Myocyte (in vitro differentiated cells): ENCODE results near the gene SHLD1. TPM values are rescaled to one million over a fixed set of nuclear protein-coding genes. Genes with fewer than 3 reads are reported as not detected.

Experiments
- DNase-seq: peaks from one replicate; pipeline ENCODE4 v3.0.0-alpha.2; 2012; ENCODE audit warnings: low read depth
- total RNA-seq: library from RNA; depleted of rRNA; stranded (reverse); fragments of >200 nt; gene quantifications from 2 replicates; pipeline ENCODE4 v1.2.3, GENCODE V29; 2014

The SHLD1 gene
- total RNA-seq, 1 donor from 2014 or later, result 4.5 TPM

DNA sequence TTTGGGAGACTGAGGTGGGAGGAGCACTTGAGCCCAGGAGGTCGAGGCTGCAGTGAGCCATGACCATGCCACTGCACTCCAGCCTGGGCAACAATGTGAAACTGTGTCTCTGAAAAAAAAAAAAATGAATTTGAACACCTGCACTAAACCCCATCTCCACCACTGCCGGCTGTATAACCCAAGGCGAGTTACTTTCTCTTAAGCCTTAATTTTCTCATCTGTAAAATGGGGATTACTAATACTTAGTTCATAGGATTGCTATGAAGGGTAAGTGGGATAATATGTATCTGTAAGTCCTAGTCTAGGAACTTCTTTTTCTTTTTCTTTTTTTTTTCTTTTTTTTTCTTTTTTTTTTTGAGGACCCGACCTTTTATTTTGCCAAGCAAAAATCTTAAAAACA lies 61.5 kb downstream of the SHLD1 start:
- no peak for DNase-seq

DNA sequence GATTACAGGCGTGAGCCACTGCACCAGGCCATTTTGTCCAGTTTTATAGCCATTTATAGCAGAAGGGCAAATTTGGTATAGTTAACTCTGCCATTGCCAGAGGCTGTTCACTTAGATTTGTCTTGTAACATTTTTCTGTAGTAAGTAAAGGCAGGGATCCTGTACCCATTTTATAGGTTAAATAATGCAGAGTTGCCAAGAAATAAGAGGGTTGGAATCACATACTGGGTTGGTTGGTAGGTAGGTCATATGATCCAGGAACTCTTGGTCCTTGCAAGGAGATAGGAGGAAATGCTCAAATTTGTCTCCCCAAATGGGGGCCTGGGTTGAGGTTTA lies 68.1 kb downstream of the SHLD1 start:
- DNase-seq, result no peak

DNA sequence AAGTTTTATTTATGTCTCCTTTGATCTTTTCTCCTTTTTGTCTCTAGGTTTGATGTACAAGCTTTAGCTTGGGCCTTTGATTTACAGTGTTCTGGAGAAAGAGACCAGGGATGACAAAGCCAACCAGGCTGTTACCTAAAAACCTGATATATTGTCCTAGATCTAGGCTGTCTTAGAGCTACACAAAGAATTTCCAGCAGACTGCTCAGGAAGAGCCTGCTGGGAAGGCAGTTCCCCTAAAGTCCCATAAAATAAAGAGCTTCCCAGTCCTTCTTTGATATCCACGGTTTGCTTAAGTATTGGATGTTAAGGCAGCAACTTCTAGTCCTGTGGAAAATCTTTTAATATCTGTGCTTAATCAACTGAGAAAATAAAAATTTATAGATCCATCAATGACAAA lies 70.5 kb downstream of the SHLD1 start:
- DNase-seq, result no peak

DNA sequence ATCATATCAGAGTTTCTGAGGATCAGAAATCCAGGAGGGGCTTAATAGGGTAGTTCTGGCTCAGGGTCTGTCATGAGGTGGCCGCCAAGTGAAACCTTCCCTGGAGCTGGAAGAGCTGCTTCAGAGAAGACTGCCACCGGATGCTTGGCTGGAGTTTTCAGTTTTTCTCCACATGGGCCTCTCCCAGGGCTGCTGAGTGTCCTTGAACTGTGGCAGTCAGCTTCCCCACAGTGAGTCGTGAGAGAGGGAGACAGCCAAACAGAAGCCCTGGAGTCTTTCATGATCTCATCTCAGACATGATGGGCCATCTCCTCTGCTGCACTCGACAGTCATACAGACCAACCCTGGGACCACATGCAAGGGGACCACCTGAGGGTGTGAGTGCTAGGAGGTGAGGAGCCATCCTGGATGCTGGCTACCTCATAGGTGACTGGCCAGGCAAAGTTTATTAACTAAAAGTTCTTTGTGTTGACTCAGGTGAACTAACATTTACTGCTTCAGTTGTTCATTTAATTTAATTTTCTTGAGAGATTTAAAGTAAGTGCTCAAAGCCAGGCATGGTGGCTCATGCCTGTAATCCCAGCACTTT lies 71.5 kb downstream of the SHLD1 start:
- no peak for DNase-seq

DNA sequence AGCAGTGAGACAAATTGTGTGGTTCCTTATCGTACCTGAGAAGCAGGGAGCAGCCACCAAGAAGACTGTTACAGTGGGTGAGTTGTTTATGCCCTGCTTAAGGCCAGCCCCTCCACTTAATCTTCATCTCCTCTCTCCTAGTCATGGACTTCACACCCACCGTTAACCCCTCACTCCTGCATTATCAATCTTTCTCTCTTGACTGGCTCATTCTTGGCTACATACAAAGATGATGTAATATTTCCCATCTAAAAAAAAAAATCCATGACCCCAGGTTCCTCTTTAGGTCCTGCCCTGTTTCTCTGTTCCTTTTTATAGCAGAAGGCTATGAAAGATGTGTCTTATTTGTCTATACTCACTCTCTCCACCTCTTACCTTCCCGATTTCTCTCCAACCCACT lies 72.4 kb downstream of the SHLD1 start:
- DNase-seq, result no peak

DNA sequence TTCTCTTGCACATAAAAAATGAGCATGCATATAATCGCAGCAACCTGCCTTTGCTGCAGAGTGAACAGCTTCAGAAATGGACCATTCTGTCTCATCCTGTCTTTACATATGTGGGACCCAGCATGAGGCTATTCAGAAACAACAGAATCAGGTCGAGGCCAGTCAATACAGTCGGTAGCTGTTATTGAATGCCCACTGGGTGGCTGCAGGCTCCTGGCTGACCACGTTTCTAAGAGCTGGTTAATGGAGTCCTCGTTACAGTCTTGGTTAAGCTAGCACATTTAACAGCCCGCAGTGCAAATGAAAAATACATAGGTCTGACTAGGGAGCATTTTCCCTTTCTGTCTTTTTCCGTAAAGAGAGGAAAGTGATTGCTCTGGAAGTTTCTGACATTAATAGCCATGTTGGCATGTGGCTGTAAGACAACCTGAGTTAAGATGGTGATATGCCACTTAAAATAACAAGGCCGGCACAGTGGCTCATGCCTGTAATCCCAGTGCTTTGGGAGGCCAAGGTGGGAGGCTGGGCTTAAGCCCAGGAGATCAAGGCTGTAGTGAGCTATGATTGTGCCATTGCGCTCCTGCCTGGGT lies 75.0 kb downstream of the SHLD1 start:
- no peak for DNase-seq

DNA sequence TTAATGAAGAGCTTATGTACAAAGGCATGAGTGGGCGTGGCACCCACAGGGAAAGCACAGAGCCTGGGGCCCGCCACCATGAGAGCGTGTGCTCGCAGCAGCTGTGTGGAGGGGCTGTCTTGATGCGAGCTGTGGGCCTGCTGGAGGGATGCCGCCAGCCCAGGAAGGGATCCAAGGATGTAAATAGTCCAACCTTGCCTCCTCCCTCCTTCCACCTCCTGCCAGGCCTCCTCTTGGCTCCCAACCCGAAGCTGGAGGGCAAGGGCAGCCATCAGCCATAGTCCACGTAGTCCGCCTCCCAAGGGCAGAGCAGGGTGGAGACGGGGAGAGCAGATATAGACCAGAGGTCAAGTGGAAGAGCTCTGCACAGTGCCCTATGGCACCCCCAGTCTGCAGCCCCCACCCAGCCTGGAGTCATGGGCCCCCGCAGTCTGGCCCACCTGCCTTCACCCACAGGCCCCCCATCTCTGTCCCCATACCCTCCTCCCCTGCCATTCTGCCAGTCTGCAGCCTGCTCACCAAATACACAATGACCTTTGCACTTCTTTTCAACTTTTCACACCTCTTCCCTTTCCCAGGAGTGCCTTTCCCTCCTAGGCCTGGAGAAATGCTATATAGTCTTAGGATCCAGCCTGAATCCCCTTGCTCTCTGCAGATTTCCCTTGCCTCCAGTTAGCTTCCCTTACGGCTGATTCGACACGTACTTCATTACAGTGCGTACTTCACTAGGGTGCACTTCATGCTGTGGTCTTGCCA lies 77.1 kb downstream of the SHLD1 start:
- DNase-seq, result no peak

DNA sequence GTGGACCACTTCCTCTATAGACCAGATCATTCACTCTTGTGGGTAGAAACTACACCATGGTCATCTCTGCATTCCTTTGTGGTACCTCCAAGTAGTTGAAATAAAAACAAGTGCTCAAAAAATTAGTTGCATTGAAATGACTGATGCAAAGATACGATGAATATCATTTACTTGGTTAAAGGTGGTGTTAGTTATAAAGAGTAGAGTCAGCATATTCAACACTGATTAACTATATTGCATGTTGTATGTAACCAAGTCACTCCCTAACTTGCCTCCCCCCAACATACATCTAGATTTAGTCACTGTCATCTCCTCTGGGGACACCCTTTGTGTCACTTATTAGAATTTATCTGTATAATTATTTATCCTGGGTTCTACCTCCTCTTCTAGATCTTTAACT lies 77.7 kb downstream of the SHLD1 start:
- no peak for DNase-seq

DNA sequence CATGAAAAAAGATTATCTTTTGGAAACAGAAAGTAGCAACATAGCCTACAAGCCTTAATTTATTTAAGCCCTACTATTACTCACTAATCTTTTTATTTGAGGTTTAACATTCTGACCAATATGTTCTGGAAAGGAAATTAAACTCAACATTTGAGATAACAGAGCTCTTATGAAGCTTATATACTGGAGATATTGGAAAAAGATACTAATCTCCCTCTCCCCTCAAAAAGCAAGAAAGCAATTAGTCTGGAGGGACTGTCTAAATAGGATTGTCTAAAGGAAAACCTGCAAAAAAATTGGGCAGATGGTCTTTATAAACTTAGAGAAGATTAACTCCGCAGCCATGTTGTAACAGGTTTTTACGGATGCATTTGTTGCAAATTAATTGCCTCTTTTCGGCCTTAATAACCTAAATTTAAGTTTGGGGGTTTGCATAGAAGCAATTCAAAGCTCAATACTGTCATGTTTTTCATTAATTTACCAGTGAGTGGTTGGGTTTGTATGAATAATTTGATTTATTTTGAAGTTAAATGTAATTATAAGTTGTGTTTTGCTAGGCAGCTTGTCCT lies 79.1 kb downstream of the SHLD1 start:
- DNase-seq, result no peak

DNA sequence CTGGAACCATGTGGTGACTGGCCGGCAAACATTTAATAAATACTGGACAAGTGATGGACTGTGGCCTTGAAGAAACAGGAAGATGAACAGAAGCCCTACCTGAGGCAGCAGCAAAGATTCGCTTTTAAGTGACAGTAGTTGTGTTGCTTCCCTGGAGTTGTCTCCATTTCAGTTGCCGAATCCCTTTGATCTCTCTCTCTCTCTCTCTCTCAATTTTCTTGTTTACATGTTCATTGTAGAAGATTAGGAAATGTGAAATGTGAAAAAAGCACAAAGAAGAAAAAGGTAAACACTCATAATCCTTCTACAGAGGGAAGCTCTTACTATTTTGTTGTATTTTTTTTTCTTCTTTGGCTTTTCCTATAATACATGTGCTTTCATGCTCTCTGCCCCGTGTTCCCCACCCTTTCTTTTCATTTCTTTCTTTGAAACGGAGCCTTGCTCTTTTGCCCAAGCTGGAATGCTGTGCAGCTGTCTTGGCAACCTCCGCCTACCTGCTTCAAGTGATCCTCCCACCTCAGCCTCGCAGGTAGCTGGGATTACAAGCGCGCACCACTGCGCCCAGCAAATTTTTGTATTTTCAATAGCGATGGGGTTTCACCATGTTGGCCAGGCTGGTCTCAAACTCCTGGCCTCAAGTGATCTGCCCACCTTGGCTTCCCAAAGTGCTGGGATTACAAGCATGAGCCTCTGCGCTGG lies 81.5 kb downstream of the SHLD1 start:
- DNase-seq, result no peak

DNA sequence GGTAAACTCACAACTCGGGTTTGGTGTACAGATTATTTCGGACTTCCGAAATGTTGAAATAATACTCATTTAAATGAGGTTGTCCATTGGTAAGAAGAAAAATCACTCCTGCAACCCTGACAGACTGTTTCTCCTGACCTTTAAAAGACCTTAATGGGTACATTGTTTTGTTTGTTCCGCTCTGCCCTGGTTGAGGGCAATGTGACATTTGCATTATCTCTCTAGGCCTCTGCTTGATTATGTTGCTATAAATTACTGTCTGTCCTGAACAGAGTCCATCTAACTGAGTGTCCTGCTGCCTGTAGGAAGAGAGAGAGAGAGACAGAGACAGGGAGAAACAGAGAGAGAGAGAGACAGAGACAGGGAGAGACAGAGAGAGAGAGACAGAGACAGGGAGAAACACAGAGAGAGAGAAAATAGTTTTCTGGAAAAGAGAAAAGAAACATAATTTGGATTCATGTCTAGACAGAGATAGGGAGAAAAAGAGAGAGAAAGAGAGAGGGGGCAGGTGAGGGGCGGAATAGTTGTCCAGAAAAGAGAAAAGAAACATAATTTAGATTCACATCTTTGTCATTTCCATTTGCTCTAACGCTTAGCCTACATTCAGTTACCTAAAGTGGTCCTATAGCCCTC lies 83.2 kb downstream of the SHLD1 start:
- DNase-seq, result no peak

DNA sequence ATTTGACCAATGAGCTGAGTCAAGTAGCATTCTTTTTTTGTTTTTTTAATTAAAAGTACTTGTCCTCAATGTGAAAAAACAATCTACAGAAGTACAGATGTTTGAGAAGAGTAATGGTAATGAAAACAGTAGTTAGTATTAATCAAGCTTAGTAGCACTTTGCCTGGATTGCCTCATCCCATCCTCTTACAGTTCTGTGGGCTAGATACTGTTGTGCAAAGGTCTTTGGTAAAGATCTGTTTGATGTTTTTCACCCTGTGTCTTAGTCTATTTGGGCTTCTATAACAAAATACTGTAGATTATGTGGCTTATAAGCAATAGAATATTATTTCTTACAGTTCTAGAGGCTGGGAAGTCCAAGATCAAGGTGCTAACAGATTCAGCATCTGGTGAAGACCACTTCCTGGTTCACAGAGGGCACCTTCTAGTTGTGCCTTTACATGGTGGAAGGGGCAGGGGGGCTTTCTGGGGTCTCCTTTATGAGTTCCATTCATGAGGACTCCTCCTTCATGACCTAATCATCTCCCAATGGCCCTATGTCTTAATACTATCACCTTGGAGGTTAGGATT lies 84.3 kb downstream of the SHLD1 start:
- DNase-seq, result no peak

DNA sequence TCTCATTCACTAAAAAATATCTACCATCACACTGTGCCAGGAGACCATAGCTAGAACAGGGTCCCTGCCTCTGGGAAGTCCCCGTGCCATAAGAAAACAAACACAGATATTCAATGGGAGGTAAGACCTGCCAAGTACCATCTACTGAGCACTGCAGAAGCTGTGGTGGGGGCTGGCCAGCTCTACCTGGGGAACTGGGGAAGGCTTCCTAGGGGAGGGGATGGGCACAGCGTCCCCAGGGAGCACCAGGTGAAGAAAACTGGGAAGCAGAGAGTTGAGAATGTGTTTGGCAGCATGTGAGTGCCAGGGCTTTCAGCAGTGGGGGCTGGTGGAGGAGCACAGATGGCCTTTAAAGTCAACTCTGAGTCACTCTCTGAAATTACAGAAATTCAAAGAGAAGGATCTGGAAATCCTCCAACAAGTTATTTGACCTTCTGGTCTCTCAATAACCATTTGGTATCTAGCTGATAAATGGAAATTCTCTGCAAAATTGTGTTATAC lies 85.2 kb downstream of the SHLD1 start:
- peak; percentile 78 for DNase-seq

DNA sequence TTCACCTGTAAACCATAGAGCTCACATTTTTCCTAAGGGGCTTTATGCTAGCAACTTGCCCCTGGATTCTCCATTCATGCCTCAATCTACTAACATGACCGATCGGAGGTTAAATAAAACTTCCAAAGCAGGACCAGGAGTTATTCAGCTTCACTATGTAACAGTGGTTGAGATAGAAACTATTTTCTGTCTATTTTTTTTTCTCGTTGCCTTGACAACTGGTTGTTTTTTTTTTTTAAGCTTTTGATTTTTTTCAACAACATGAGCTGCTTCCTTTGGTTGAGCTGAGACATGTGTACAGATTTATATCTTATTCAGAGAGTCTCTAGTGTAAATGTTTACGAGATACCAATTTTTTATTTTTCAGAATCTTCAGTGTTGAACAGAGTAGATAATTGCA lies 85.7 kb downstream of the SHLD1 start:
- DNase-seq, result peak; percentile 63

DNA sequence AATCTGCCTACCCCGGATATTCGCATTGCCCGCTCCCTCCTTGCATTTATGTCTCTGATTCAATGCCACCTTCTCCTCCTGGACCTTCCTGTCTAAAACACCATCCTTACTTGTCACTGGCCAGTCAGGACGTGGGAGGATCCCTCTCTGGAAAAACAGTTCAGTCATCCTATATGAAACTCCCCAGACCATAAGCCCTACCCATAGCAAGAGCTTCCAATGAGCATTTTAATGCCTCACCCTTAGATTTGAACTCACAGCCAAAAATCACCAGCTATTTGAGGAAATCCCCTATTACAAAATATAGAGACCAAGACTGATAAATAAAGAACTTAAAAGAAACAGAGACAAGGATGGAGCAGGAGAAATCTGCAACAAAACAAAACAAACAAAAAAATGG lies 86.4 kb downstream of the SHLD1 start:
- DNase-seq, result no peak

DNA sequence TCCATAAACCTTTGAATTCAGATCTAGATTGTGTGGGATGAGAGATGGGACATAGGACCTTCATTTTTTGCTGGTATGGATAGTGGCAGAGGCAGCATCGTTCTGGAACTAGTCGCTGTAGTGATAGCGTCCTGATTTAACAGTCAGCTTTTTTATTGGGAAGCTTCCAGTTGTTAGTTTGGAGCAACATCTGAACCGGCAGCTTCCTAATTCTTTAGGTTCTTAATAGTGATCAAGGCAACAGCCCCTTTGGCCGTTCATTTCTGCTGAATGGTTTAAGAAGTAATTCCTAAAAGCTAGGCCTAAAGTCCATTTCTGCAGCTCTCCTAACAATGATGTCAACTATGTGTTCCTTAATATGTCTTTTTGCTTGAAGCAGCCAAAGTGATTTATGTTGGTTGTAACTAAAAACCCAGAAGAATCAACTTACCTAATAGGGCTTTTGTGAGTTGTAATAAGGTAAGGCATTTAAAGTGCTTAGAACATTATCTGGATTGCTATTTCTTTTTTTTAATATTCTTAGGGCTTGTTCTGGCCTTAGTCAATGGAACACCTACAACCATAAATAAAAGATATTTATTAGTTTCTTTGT lies 90.3 kb downstream of the SHLD1 start:
- DNase-seq, result no peak

DNA sequence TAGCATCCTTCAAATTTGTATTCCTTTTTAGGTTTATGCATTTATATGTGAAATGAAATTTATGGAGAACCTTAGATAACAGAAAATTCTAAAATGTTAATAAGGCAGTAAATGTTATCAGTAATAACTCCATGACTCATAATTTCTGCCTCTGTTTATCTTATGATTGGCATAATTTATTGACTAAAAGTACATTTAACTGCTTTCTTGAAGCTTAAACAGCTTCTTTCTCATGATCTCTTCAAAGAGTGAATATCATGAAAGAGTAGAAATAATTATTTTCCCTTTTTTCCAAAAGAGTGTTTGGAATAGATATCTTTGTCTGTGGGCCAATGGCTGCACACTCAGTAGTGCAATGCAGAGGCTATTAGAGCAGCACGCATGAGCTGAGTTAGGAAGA lies 91.3 kb downstream of the SHLD1 start:
- DNase-seq, result no peak

DNA sequence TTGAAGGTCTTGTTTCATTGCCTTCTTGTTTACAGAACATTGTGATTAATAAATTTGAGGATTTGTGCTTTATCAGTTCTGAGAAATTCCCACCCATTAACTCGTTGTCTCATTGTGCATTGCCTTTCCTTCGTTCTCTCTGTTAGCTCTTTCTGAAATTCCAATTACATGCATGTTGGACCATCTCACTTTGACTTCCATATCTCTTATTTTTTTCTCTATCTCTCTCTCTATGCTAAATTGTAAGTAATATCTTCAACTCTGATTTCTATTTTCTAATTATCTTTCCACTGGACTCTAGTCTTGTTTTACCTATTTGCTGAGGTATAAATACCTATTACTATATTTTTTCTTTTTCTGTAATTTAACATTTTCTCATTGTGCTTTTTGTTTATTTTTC lies 92.3 kb downstream of the SHLD1 start:
- DNase-seq, result no peak

DNA sequence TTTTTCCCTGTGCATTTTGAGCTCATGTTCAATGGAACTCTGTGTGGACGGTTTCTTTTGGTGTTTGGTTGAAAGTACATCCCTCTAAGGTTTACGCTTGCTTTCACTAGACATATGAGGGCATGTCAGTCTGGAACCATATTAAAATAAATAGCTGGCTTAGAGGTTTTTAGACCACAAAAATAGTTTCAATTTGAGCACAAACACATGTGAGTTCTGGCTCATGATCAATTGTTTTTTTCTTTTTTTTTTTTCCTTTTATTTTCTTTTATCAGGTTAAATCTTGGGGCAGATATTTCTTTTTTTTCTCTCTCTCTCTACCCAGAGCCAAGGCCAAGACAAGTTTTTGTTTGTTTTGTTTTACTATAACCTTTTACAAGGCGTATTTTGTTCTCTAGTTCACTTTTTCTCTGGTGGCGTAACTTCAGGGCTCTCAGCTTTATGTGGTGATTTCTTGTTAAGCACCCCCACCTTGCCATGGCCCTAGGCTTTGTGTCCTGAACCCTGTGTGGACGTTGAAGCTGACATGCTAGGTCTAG lies 92.9 kb downstream of the SHLD1 start:
- no peak for DNase-seq

DNA sequence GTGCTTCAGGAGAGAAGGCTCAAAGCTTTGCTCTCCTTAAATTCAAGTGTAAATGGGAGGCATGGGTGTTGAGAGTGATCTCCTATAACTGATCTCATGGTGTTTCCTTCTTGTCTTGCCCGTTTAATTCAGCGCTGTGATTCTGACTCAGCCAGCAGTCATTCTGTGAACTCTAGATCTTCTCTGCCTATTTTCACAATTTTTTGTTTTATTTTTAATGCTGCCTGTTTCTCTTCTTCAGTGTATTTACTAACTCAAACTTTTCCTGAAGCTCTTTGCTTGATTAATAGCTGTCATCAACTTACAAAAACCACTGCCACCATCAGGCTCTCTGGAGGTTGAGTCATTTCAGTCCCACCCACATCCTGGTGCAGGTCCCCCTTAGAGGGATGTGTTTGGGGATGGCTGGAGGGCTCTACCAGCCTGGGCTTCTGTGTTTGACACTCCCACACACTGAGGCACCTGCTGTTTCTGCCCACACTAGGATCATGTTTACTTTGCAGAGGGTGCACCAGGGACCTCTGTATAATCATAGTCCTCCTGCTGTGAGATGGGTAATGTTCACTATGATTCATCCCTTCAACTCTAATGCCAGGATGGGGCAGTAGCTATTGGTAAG lies 94.0 kb downstream of the SHLD1 start:
- DNase-seq, result peak; percentile 97
